Esophagus muscularis mucosa (tissue), 4 donors: Measurements from ENCODE around the gene DLL4. TPM values are rescaled to one million over a fixed set of nuclear protein-coding genes. Genes with fewer than 3 reads are reported as not detected.
A peak's percentile ranks its signal among the peaks of the same experiment; 100 is the strongest.

Source experiments
- DNase-seq: peaks from one replicate; pipeline ENCODE4 v3.0.0-alpha.2; 2017; ENCODE audit errors: extremely low spot score
- H3K27ac ChIP-seq, 4 donors: fragments of 200-600 bp; sonication (generic); replicated peaks in 1 of 4; 1 replicate in 3 of 4; 2 replicates in 1 of 4; pipeline ENCODE4 v1.5.1; 2016 to 2019; ENCODE audit warnings: mild to moderate bottlenecking in 1 of 4
- H3K27me3 ChIP-seq, 4 donors: fragments of 200-600 bp; sonication (generic); one replicate each; pipeline versions ENCODE4 v1.5.1 to v1.6.0; 2016 to 2019
- H3K36me3 ChIP-seq, 4 donors: fragments of 200-600 bp; sonication (generic); one replicate each; pipeline ENCODE4 v1.5.1; 2016 to 2019
- H3K4me1 ChIP-seq, 4 donors: fragments of 200-600 bp; sonication (generic); one replicate each; pipeline ENCODE4 v1.5.1; 2016 to 2019
- H3K4me3 ChIP-seq, 4 donors: fragments of 200-600 bp; sonication (generic); 1 replicate in 2 of 4; 2 replicates in 2 of 4; pipeline ENCODE4 v1.5.1; 2016 to 2019; ENCODE audit warnings: mild to moderate bottlenecking in 4 of 4, moderate library complexity in 1 of 4
- H3K9me3 ChIP-seq, 4 donors: fragments of 200-600 bp; sonication (generic); 1 replicate in 3 of 4; 2 replicates in 1 of 4; pipeline ENCODE4 v1.5.1; 2016 to 2019
- CTCF ChIP-seq, 3 experiments: fragments of 200-600 bp in 2 of 3; fragments of 450-650 bp in 1 of 3; sonication (generic) in 2 of 3; IDR thresholded peaks; one replicate each; pipeline ENCODE4 v1.5.1; 2017 to 2019; ENCODE audit warnings: antibody characterized with exemption in 3 of 3, mild to moderate bottlenecking in 2 of 3, moderate library complexity in 1 of 3
- EP300 ChIP-seq: sonication (generic); formaldehyde crosslinking; IDR thresholded peaks from one replicate; pipeline ENCODE4 v1.6.1; 2017; ENCODE audit warnings: antibody characterized with exemption
- POLR2A ChIP-seq: fragments of 450-650 bp; IDR thresholded peaks from one replicate; pipeline ENCODE4 v1.6.1; 2017; ENCODE audit warnings: antibody characterized with exemption, moderate library complexity, mild to moderate bottlenecking, low read depth
- POLR2AphosphoS5 ChIP-seq, 2 donors: sonication (generic); formaldehyde crosslinking; IDR thresholded peaks; one replicate each; pipeline ENCODE4 v1.6.1; 2017; ENCODE audit warnings: antibody characterized with exemption in 2 of 2
- WGBS: methylation state at CpG from one replicate; pipeline ENCODE4 v1.1.5; 2018; 5-methylcytosine and 5-hydroxymethylcytosine counted together
- intact Hi-C: fragments of 100-400 bp; cut with DNase I; formaldehyde crosslinking; loops from one replicate; pipeline ENCODE4 v1.15.1; 2023
- total RNA-seq, 4 donors: library from RNA; depleted of rRNA; stranded (reverse); fragments of >200 nt; gene quantifications; one replicate each; pipeline versions ENCODE4 v1.1.0 to v1.2.1, GENCODE V29; 2016

DLL4 gene
- total RNA-seq, 4 donors from 2014 or later = 1.7 to 12.6 (median 7.5) TPM

- intact Hi-C loops = no loop called here
Measured at GRCh38 chr15:40941068-40941527, 12.0 kb downstream of the DLL4 start.

GRCh38 chr15:40941528-40942336 lies 12.6 kb downstream of the DLL4 start:
- Histone ChIP-seq H3K9me3 (no peaks in the 10 kb centered on the region), H3K27ac (peak overlapping the region; percentile 80 to 91 (median 86)), H3K4me3 (peak overlapping the region; percentile 59 to 80 (median 68)), H3K4me1 (peaks cover 37 to 58% (median 41%) of the 10 kb centered on the region in 4 donors), H3K36me3 (peaks cover 0 to 12% (median 0%) of the 10 kb centered on the region in 4 donors), H3K27me3 (peaks cover 0 to 4% (median 0%) of the 10 kb centered on the region in 4 donors)
- intact Hi-C loops = loop anchor here (2.0 kb wide), 1 partner anchor 79 kb away; no protein-coding TSS in a partner anchor
- WGBS = 0% methylated on average over 10 of the region's 92 CpGs
- TF ChIP-seq EP300 (no peak), POLR2A (no peak), CTCF (IDR thresholded peaks at IDR 0.05) (peak; percentile 55 to 87 (median 81)), POLR2AphosphoS5 (IDR thresholded peaks at IDR 0.05) (peak in 1 of 2 donors; percentile 45)
- no peak for DNase-seq

More at GRCh38 chr15:40941068-40941527, 12.0 kb downstream of the DLL4 start:
- peaks cover 37 to 64% (median 46%) of the 10 kb centered on the region in 4 donors for H3K4me1 ChIP-seq
- peak overlapping the region; percentile 59 to 80 (median 68) for H3K4me3 ChIP-seq
- DNase-seq = no peak
- TF ChIP-seq EP300 (no peak), POLR2AphosphoS5 (IDR thresholded peaks at IDR 0.05) (no peak), CTCF (IDR thresholded peaks at IDR 0.05) (no peak), POLR2A (no peak)
- no peaks in the 10 kb centered on the region for H3K9me3 ChIP-seq
- peaks cover 0 to 4% (median 2%) of the 10 kb centered on the region in 4 donors for H3K27me3 ChIP-seq
- H3K36me3 ChIP-seq = peaks cover 0 to 16% (median 0%) of the 10 kb centered on the region in 4 donors
- peak overlapping the region; percentile 80 to 91 (median 86) for H3K27ac ChIP-seq
- WGBS = 30% methylated on average over 4 of the region's 7 CpGs

- intact Hi-C loops = loop anchor here (2.0 kb wide), 1 partner anchor 78 kb away; no protein-coding TSS in a partner anchor
- WGBS = 54% methylated on average over 12 of the region's 15 CpGs
- Histone ChIP-seq H3K9me3 (no peaks in the 10 kb centered on the region), H3K4me3 (peak overlapping the region; percentile 59 to 80 (median 68)), H3K4me1 (peaks cover 35 to 51% (median 39%) of the 10 kb centered on the region in 4 donors), H3K27me3 (peaks cover 0 to 4% (median 0%) of the 10 kb centered on the region in 4 donors), H3K27ac (peak overlapping the region; percentile 80 to 91 (median 86)), H3K36me3 (peaks cover 0 to 11% (median 0%) of the 10 kb centered on the region in 4 donors)
- TF ChIP-seq POLR2A (no peak), CTCF (IDR thresholded peaks at IDR 0.05) (no peak), EP300 (no peak), POLR2AphosphoS5 (IDR thresholded peaks at IDR 0.05) (no peak)
- no peak for DNase-seq
Measured at GRCh38 chr15:40942337-40942854, 13.3 kb downstream of the DLL4 start.

- peak overlapping the region in 3 of 4 donors; percentile 80 to 87 (median 86) for H3K27ac ChIP-seq
- H3K9me3 ChIP-seq = no peaks in the 10 kb centered on the region
- H3K4me1 ChIP-seq = peaks cover 33 to 47% (median 36%) of the 10 kb centered on the region in 4 donors
- peak overlapping the region in 2 of 4 donors; percentile 65 to 80 for H3K4me3 ChIP-seq
- TF ChIP-seq EP300 (no peak), CTCF (IDR thresholded peaks at IDR 0.05) (no peak), POLR2AphosphoS5 (IDR thresholded peaks at IDR 0.05) (no peak), POLR2A (no peak)
- peaks cover 0 to 6% (median 0%) of the 10 kb centered on the region in 4 donors for H3K36me3 ChIP-seq
- 86% methylated on average over 12 of the region's 12 CpGs for WGBS
- H3K27me3 ChIP-seq = peaks cover 0 to 4% (median 0%) of the 10 kb centered on the region in 4 donors
- intact Hi-C loops = loop anchor here (2.0 kb wide), 1 partner anchor 78 kb away; no protein-coding TSS in a partner anchor
- DNase-seq = no peak
Measured at GRCh38 chr15:40942878-40943277, 13.7 kb downstream of the DLL4 start.
